NCI-H1436 (cell line): ENCODE data around the gene JMY.

ENCODE experiments used
- DNase-seq: peaks from one replicate; lab custom pipeline; 2025; lab: John Stamatoyannopoulos, UW

JMY gene

DNA sequence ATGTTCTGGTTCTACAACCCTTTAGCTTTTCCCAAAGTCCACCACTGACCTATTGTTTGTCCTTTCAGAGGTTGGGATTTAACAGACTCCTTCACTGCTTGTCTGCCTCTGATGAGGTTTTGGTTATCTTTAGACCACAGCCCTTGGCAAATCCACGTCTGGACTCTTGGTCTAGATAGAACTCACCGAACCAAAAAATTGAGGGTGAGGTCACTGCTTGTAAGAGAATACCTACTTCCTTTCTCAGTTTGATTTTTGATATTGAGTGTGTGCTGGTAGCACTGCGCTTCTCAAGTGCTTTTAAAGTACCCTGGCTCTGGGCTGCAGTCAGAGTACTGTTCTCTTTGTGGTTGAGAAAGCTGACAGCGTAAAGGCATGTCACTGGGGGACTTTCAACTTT lies 61.7 kb downstream of the JMY start:
- DNase-seq = peak; percentile 14

DNA sequence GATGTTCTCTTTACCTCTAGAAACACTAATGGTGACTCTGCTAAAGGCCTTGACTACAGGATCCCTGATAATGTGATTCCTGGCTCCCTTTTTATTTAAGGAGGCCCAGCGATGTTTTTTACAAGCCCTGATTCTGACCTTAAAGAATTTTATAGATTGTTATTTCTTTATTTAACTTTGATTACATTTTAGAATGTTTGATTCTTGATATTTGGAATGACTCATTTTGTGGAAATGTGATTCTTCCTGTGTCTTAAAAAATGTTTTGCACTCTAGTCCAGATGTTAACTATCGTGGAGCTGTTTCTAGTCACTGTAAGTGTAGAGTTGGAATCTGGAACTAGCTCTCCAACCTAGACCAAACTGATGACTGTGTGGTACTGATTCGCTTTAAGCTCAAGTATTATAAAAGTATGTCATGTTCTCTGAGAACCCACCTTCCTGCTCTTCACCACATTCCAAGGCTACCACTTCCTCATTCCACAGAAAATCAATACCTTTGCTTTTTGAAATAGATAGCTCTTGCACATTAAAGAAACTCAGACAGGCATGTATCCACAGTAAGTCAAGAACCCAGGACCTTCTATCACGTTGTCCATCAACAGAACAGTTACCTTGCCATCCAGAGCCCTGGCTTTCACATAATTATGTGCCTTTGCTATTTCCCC lies 65.2 kb downstream of the JMY start:
- DNase-seq = no peak

DNA sequence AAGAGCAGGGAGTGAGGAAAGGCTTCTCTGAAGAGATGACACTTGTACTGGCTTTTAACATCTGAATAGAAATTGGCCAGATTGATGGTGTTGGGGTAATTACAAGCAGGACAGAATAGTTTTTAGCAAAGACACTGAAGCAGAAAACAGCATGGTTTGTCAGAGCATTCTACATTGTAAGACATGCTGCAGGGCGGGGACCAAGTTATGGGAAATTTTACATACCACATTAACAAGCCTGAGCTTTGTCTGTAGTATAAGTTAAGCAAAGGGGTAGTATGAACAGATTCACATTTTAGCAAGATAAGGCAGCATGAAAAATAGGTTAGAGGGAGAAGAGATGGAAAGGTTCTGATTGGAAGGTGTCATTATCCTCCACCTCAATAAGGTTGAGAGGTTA lies 66.5 kb downstream of the JMY start:
- no peak for DNase-seq

DNA sequence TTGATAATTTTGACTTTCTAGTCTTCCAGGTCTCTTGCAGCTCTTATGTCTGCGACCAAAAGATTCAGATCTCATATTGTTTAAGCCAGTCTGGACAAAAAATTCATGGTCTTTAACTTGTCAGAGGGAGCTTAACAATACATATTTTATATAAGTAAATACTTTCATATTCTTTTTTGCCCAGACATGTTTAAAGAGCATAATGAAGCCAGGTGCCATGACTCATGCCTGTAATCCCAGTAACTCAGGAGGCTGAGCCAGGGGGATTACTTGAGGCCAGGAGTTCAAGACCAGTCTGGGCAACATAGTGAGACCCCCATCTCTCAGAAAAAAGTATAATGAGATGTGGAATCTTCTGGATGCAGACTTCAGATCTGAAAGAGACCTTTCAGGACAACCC lies 69.8 kb downstream of the JMY start:
- no peak for DNase-seq

DNA sequence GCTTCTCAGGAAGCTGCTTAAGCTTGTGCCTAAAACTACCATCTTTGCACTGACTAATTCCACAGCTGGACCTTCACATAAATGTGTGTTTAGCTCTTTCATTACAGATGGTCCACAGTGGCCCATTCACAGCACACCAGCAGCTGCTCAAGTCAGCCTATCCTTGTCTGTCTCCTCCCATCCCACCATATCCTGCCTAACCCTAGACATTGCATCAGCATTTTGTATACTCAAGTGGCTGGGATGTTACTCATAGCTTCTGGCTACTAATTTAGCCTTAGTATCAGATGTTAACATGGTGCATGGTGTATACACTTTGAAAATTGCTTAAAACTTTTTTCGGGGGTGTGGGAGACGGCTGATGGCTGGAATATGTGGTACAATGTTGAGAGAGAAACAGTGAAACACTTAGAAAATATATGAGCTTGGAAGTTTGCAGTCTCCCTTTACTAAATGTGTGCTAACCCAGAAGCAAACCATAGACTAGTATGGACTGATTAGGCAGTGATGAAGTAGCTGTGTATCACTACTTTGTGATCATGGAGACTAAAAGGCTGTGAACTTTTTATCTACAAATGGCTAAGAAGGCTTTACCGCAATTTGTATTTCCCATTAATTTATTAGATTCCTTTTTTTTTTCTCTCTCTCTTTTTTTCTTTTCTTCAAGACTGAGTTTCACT lies 83.1 kb downstream of the JMY start:
- no peak for DNase-seq

DNA sequence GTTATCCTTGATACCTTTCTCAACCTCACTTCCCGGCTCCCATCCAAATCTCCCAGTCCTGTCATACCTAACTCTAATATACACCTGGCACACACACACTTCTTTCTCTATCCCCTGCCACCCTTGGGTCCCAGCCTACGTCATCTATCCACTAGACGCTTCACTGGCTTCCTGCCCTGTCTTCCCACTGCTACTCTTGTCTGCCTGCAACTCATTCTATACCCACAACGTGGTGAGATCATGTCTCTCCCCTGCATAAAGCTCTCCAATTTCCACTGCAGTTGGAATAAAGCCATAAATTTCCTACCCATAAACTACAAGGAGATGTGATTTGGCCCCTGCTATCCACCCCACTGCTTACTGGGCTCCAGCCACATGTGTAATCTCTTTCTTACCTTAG lies 93.5 kb downstream of the JMY start:
- DNase-seq = no peak

DNA sequence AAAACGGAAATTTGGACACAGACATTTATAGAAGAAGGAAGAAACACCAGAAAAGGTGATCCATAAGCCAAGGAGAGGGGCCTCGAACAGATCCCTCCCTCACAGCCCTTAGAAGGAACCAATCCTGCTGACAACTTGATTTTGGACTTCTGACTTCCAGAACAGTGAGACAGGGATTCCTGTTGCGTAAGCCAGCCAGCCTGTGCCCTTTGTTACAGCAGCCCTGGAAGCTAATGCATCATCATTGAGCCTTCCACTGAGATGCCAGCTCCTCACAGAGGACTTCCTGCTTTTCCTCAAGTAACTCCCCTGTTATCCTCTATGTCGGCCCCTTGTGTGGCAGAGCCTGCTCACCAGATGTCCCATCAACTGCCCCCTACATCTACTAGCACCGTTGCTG lies 94.1 kb downstream of the JMY start:
- DNase-seq = no peak

DNA sequence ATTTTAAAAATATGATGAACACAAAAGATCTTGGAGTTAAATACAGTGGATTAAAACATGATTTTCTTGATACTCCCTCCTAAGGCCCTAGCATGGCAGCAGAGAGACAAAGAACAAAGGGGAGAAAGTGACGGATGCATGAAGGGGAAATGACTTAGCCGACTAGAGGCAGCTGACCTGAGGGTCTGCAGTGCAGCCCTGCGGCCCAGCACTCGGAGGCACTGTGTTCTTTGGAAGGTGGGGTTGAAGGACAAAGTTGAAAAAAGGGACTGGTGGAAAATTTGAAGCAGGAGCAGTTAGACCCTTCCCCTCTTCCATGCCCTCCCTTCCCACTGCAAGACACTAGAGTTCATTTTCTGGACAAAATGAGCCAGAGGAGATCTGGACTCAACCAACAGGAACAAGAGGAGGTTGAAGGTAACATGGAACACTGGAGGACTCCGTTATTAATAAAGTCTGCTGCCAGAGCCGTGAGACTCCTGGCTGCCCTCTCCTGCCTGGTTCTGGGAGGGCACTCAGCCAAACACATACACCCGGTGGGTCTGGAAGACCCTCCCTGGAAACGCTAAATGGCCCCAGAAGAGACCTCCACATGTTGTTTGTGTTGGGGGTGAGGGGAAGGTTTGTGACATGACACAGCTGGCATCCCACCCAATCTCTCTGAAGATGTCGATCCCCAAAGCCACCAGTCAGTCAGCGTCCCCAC lies 98.1 kb downstream of the JMY start:
- no peak for DNase-seq

DNA sequence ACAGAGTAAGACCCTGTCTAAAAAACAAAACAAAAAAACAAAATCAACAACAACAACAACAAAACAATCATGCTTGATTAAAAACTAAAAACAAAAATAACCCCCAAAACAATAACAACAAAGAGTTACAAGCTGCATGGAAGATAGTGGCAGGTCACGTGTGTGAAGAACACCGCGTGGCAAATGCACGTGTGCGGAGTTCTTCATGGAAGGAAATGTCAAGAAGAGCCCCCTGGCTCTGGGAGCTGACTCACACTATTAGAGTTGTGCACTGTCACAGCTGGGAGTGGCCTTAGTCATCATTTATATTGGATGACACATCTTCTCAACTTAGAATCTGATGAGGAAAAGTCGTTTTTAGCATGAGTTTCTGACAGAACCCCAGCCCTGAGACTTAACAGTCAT lies 110.5 kb downstream of the JMY start:
- DNase-seq = no peak

DNA sequence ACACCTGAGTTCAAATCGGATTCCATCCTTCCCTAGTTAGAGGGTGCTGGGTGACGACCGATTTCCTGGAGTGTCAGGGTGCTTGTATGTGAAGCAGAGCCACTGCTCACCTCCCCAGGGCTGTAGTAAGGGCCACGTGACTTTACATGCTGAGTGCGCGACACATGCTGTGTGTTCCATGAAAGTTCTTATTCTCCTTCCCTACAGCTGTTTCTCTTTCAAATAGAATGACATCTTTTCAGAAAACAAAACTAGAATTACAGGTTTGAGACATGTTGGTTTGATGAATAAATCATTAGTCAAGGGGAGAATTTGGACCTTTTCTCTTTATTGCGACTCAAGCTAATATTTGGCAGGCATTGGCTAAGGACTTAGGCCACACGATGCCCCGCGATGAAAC lies 113.1 kb downstream of the JMY start:
- no peak for DNase-seq

DNA sequence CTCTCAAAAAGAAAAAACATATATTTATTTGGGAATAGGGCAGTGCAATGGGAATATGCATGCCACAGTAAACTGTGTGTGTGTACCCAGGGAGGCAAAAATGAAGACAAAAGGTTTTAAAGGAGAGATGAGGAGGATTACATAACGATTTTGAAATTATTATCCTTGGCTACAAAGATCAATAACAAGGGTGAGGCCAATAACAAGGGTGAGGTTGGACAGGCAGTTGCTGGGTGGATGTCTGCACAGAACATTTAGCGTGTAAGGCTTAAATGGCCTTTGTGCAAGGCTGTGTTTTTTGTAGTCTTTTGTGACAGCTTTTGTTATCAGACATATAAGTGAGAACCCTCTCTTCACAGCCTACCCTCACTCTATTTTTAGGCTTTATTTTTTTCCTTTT lies 114.0 kb downstream of the JMY start:
- DNase-seq = no peak

DNA sequence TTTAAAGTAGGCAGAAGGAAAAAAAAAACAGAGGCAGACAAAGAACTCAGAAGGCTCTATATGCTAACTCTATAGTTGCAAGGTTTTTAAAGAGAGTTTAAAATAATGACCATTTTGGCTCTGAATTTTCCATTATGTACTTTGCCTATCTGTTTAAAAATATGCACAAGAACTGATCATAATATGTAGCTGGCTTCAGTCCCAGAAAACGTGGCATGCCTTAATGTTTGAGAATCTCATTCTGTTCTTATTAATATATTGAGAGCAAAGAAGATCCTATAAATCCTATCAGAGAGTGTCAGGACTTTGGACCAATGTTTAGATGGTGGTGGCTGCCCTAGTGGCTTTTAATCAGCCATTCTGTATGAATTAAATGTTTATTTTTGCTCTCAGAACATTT lies 121.5 kb downstream of the JMY start:
- no peak for DNase-seq
